ENCODE results near the gene TRAPPC12.
"Not testable (repeated sequence)": the region's sequence is repeated elsewhere in the genome, so short reads cannot be mapped to it uniquely, and the experiment has no call there.

Gene TRAPPC12

DNA sequence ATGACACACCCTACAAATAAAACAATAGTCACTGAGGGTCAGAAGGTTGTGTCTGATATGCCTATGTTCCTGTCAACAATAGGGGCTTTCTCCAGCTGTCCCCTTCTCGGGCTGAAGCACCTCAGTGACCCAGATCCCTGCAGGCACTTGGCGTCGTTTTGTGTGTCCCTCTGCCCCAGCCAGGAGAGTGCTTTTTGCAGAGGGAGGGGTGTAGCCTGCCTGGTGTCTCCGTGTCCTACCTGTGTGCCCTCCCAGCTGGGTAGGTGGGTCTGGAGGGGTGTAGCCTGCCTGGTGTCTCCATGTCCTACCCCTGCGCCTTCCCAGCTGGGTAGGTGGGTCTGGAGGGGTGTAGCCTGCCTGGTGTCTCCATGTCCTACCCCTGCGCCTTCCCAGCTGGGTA, 74.5 kb downstream of the TRAPPC12 start:
- not testable (repeated sequence) for DNase-seq (ENCODE audit: low read depth in 2 of 2)

DNA sequence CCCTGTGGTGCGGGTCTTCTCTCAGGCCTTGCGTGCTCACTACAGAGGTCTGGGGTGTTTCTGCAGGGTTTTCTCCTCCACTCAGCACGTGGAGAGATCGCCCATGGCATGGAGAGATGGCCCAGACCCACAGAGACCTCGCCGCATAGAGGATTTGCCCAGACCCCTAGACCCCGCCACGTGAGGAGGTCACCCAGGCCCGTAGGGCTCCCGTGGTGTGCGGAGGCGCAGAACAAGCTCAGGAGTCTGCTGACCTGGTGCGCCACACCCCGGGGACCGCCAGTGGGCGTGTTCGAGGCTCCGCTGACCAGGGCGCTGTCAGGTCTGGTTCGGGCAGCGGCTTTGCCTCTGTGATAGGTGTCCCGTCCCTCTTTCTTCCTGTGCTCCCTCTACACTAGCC, 75.3 kb downstream of the TRAPPC12 start:
- DNase-seq (ENCODE audit: low read depth in 2 of 2): no peak

DNA sequence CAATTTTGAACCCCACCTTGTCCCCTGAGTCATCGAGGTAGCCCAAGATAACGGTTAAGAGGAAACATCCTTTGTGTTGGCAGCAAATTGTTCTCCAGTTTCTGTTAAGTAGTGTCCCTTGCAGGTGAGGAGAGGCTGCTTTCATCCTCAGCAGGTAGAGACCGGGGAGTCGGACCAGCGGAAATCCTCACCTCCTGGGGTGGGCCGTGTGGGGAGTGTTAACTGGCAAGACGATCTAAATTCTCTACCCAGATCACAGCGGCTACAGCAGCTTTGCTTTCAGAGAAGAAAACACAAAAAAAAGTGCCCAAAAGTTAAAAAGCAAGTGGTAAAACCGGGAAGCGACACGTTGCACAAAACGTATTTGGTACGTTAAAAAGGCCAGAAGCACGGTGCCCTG, 76.6 kb downstream of the TRAPPC12 start:
- DNase-seq (ENCODE audit: low read depth in 2 of 2): no peak

DNA sequence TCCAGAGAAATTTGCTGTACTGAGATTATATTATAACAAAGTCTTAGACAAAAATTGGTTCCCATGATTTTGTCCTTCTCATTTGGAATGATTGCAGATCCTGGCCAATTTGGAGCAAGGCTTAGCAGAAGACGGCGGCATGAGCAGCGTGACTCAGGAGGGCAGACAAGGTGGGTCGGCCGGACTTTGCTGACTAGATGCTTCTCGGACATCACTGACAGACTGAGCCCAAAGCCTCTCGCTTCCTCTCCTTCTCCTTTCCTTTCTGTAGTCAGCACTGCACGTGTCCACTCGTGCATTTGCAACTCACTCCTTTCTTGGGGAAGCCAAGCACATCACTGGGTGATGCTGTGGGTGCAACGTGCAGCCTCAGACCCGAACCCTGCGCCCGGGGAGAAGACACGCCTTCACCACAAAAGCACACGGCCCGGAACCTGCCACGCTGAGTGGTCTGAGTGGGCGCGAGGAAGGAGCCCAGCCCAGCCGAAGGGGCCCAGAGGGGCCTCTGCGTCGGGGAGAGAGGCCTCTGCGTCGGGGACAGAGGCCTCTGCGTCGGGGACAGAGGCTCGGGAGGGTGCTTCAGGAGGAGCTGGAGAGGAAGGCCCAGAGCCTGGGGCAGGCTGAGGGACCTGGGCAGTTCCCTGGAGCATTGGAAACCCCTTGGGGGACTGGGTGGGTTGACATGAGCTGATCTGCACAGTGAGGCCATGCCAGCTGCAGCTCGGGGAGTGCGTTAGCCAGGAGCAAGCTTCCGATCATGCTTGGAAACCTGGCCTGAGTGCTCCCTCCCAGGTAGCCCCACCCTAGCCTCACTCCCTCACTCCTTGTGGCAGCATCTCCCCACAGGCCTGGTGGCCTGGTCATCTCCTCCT, 78.3 kb downstream of the TRAPPC12 start:
- no peak for DNase-seq (ENCODE audit: low read depth in 2 of 2)

DNA sequence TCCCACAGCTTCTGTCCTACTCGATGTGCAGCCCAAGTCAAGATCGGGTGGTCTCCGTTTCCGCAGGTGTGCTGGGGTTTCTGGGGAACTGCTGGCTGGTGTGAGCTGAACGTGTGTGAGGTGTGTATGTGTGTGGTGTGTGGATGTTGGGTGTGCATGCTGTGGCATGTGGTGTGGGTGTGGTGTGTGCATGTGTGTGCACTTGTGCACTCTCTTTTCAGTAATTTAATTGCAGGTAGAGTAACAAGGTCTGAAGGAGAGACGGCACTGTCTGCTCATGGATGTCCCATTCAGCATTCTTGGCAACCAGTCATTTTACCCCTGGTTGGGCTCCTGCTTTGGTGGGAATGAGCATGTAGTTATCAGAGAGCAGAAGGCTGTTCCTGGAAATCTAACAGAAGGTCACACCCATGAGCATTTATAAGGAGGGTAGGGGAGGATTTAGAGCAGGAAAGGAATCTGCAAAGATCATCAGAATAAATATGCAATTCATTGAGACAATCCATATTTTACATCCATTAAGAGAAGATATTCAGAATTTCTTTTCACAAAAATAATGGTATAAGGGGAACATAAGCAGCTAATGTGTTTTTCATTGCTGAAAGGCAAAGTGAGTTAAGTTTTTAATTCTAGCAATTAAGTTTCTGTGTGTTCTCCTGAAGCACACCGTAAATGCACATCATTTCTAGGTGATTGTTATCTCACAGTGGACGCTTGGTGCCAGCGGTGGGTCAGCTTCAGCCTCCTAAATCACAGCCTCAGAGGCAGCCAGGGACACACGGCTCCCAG, 79.1 kb downstream of the TRAPPC12 start:
- DNase-seq (ENCODE audit: low read depth in 2 of 2): no peak

DNA sequence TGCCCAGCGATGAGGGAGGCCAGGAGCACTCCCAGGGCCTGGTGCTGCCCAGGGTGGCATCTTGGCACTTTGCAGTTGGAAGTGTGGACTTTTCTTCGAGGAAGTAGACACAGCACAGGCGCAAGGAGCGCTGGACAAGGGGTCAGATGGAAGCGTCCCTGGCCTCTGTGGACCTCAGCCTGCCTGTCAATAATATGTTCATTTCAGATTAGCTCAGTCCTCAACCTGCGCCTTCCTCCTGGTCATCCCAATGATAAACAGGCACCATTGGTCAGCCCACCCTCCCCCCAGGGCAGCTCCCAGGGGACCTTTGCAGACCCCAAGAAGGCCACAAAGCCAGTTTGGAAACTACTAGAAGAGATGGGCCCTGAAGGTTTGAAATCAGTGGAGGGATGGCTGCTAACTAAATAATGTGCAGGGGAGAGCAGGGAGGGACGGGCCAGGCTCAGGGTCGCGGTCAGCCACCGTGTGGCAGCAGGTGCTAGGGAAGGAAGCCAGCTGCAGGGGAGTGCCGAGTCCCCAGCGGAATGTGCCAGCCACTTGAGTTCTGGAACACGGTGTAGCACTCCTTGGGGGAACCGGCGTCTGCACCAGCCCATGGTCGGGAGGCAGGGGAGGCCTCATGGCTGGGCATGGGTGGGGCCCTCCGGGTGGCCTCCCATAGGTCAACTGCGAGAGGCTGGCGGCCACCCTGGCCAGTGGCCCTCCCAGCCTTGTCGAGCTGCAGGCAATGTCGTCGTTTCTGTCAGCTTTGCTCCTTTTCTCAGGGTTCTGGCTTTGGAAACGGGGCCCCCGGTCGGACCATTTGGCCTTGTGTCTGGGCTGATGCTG, 79.9 kb downstream of the TRAPPC12 start:
- DNase-seq (ENCODE audit: low read depth in 2 of 2): no peak

DNA sequence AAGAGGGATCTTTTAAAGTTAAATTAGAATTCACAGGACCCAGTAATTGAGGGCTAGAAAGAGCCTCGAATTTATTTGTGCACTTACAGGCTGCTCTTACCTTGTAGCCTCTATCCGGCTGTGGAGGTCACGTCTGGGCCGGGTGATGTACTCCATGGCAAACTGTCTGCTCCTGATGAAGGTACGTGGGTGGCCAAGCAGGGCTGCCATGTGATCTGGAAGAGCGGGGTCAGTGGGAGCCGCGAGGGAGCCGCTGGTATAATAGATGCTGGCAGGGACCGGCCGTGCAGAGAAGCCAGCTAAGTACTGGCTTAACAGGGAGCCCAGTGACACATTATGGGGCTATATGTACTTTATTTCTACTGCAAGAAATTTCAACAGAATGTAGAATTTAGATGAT, 80.7 kb downstream of the TRAPPC12 start:
- no peak for DNase-seq (ENCODE audit: low read depth in 2 of 2)

DNA sequence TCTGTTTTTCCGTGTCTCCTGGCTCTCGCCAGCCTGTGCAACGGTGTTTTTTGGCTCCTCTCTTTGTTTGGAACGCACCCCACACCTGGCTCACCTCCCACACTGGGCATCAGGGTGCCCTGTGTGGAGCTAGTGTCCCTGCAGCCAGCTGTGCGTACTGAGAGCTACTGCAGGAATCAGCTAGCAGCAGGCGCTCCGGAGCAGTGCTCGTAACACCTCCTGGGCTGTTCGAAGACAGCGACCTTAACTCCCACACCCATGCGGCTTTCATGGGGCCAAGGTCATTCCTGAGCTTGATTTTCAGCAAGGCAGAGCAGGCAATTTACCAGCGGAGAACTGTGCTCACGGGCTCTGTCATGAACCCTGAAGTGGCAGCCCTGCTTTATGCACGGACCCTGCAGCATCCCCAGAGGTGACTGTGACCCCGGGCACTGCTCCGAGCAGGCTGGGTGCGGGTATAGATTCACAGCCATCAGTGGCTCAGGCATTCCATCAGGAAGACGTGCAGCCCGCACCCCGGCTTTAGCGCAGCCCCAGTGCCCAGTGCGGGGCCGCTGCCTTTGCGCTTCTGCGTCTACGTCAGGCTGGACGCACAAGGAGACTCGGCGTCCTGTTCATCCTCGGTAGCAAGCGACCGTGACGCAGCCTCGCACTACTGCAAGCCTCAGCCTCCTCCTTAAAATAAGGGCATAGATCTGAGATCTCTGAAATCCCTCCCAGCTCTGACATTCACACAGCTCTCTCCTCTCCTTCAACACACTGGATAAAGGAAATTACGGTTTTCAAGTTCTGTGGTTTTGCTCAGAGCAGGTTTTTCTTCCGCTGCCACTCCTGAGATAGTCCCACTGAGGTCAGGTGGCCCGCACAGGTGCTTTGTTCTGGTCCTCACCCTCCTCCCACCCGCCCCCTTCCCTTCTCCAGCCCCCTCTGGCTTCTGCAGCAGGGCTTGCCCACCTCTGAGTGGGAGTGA, 81.6 kb downstream of the TRAPPC12 start:
- DNase-seq (ENCODE audit: low read depth in 2 of 2): no peak

DNA sequence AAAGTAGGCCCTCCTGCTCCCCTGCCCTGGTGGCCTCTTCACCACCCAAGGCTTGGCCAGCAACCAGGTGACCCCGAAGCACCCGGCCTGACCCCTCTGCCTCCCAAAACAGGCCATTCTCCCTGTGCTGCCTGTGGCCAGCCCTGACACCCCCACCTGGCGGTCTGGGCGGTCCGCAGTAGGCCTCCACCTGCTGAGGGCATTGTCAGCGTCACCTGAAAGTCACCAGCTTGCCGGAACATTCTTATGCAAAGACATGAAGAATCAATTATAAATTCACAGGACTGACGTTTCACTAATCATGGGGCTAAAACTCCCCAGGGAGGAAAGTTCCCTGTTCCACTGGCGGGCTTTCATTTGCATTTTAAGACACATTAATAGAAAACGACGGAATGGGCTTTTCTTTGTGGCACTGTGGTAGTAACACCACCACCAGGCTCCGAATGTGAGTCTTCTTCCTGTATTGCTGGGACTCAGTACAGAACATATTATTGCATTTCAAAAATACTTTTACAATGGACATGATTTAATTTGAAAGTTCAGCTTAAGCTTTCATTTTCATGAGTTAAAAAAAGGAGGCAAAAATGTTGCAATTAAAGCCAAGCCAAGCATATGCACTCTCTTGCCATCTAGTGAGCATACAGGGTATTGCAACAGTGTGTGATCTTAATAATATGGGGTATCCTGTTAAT, 82.5 kb downstream of the TRAPPC12 start:
- peak in 1 of 2 donors; percentile 17 for DNase-seq (ENCODE audit: low read depth in 2 of 2)

DNA sequence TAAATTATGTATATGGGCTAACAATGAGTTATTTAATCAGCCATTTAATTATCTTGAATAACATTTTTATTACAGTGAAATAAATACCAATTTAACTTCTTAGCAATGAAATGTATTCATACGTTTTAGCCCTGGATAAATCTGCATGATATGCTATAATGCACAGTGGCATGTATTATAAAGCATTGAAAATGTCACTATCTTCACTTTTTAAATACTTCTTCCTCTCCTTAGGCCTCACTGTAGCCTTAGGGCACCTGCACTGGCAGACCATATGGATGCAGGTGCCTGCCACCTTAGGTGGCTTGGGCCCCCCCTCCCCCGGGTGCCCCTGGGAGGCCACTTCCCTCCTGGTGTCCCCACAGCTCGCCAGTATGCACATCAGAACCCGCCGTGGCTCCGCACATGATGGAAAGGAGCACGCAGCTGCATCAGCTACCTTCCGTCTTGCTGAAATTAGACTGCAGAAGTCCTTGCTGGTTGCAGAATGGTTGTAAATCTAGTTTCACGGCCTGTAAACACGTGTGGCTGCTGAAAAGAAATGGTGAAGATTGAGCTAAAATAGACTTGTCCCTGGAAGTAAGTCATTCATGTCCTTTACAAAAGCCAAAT, 83.1 kb downstream of the TRAPPC12 start:
- DNase-seq (ENCODE audit: low read depth in 2 of 2): no peak

DNA sequence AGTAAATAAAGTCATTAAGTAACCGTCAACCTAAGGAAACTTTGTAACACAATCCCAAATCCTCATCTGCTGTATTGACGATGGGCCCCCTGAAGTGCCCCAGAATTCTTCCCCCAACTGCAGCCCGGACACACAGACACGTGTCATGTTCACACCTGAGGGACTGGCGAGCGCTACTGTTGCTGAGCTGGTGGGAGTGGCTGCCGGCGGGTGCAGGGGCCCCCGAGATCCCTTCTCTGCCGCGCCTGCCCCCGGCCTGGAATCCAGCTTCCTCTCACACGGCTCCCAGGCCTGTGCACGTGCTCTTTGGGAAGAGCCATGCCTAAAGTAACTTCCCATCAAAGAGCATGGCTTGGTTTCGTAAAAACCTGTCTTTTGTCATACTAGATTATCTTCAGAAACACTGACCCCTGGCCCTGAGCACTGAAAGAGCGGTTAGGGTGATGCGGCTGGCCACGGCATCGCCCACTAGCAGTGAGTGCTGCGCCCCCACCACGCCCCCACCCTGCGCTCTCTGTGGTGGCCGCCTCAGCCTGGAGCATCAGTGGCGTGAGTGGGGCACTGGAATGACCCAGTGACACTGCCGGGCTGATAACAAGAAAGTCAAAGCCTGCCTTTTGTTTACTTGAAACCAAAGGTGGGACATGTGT, 83.8 kb downstream of the TRAPPC12 start:
- no peak for DNase-seq (ENCODE audit: low read depth in 2 of 2)

DNA sequence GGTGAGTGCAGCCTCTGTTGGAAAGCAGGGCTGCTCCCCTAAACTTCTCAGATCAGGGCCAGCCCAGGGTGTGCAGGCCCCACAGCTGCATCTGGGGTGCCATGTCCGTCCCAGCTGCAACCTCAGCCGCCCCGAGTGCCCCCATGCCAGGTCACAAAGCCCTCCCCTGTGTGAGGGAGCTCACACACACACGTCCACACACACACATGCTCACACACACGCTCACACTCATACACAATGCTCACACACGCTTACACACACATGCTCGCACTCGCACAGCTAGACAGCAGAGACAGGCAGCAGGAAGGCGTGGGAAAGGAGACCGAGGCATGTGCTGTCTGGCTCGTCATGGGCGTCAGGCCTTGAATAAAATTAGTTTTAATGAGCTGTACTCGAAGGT, 84.5 kb downstream of the TRAPPC12 start:
- no peak for DNase-seq (ENCODE audit: low read depth in 2 of 2)

DNA sequence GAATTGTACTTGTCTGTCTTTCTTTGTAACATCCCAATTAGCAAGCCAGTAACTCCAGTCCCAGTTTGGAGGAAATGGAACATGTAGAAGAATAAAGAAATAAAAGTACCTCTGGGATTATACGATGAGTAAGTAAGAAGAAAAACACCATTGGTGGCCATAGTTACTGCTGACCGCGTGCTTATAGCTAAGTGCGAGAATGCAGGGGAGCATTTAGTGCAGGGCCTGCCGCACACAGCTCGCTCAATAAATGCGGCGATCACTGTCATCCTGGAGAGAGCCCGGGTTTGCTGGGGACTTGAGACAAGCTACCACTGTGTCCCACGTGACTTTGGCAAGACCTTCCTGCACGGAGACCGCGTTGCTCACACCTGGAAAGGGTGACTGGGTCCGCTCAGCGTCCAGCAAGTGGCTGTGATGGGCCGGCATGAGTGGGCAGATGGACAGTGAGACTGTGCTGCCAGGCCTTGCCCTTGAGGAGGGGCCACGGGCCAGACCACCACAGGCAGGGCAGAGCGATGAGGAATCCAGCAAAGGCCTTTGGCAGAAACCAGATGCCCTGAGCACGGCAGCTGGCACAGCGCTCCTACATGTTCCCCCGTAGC, 85.0 kb downstream of the TRAPPC12 start:
- no peak for DNase-seq (ENCODE audit: low read depth in 2 of 2)

DNA sequence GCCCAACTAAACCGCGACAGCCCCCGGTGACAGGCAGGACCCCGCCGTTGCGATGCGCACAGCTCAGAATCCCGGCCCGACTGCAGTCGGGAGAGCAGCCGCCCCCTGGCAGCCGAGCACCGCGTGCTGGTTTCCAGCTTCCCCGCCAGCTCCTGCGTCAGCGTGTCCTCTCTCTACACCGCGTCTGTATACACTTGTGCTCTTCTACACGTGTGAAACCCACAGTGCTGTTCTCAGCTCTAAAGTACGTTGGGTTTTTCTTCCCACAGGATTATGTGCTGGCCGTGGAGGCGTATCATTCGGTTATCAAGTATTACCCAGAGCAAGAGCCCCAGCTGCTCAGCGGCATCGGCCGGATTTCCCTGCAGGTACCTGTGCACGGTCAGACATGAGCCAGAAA, 85.8 kb downstream of the TRAPPC12 start:
- no peak for DNase-seq (ENCODE audit: low read depth in 2 of 2)

DNA sequence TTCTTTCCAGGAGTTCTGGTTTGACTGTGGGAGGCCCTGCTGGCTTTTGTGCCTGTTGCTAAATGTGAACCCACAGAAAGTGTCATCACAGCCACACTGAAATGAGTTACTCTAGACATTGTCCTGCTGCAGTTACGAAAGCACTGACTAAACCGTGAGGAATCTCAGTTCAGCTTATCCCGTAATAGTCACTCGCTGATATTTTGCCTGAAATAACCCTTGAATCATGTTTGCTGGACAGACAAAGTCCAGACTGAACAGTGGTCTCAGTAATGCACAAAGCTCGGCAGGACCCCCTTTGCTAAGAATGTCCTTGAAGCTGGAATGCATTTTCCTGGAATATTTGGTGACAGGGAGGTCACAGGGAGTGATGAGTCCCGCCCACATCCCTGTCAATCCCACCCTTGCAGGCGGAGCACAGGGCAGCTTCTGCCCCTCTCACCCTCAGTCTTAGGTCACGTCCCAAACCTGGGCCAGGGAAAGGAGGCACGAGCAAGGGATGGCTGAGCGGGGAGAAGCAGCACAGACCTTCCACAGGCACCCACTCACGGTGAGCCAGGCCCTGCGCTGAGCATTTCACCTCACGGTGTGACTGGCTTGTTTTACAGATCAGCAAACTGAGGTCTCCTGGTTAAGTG, 86.5 kb downstream of the TRAPPC12 start:
- DNase-seq (ENCODE audit: low read depth in 2 of 2): no peak

DNA sequence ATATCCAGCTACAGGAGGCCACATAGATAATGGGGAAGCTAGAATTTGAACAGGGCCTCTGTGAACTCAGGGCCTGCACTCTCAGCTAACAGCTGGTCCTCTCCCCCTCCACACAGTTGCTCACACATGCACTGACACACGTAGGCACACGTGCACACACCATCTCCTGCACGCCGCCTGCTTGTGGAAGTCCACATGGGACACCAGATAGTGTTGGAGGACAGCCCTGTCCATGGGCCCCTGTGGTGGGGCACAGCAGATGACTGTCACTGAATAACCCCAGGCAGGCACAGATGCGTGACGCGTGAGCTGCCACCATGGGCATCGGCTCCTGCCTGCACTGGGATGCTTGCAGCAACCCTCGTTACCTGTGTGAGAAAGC, 87.0 kb downstream of the TRAPPC12 start:
- DNase-seq (ENCODE audit: low read depth in 2 of 2): no peak

DNA sequence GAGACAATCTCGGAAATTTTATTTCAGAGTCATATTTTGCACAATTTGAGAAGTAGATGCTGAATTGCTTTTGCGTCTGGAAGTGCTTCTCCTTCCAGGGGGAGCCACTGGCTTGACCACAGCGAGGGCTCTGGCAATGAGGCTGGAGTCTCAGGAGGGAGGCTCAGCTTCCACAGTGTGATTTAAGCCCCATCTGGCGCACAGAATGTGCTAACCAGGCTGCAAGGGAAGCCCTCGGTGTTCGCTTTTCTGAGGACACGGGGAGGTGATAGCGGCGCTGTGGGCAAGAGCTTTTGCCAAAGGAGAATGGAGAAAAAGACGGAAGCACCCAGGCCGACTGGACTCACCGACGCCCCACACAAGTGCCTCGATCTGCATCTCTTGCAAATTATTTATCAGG, 87.5 kb downstream of the TRAPPC12 start:
- no peak for DNase-seq (ENCODE audit: low read depth in 2 of 2)

DNA sequence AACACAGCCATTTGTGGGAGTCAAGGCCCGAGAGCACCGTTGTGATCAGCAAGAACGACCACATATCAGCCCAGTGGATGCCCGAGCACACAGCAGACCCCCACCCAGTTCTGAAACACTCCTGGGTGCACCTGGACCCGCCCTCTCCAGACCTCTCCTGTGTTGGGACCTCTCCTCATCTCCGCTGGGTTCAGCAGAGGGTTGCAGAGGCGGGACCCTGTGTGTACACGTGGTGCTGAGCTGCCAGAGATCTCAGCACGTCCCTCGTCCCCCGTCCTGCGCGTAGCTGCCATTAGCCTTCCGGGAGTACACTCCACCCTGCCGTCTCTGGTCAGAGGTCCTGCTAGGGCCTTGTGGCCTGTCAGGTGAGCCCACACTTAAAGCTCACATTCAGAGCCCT, 88.2 kb downstream of the TRAPPC12 start:
- no peak for DNase-seq (ENCODE audit: low read depth in 2 of 2)

All from stimulated activated CD4-positive, alpha-beta T cell treated with anti-CD3 and anti-CD28 coated beads, Interleukin-4, amount 100 ng/mL, for 48 hours (primary cell).